GM12874 (cell line): ENCODE results near the gene PLA2R1.

Source experiments
- CTCF ChIP-seq: IDR thresholded peaks from 2 replicates; pipeline ENCODE4 v1.5.1; 2011; ENCODE audit warnings: low read depth, mild to moderate bottlenecking, control low read depth, low read length, moderate library complexity; ENCODE audit not compliant: insufficient read depth

PLA2R1 gene

GRCh38 chr2:160097326-160097725 lies 34.9 kb upstream of the PLA2R1 start:
- TF ChIP-seq CTCF = no peak

- no peak for TF ChIP-seq CTCF
These were observed 34.0 kb upstream of the PLA2R1 start for GRCh38 chr2:160096409-160096808.

- TF ChIP-seq CTCF = no peak
These were observed 30.0 kb upstream of the PLA2R1 start for GRCh38 chr2:160092445-160092844.

GRCh38 chr2:160091381-160091780 lies 29.0 kb upstream of the PLA2R1 start:
- TF ChIP-seq CTCF = no peak

GRCh38 chr2:160087854-160088745 lies 25.7 kb upstream of the PLA2R1 start:
- TF ChIP-seq CTCF = peak; percentile 37; the same call in 1 of the 2 replicates

GRCh38 chr2:160085662-160086061 lies 23.2 kb upstream of the PLA2R1 start:
- TF ChIP-seq CTCF = no peak

- TF ChIP-seq CTCF = no peak
These were observed 15.7 kb upstream of the PLA2R1 start for GRCh38 chr2:160077912-160078810.
